SK-N-SH (cell line): ENCODE results near the gene MCTP1. TPM values are rescaled to one million over a fixed set of nuclear protein-coding genes. Genes with fewer than 3 reads are reported as not detected.

Experiments used
- CTCF ChIA-PET: fragments of 300-600, 350-600 bp; formaldehyde crosslinking; extraction: SDS; loops from one replicate; lab custom pipeline; 2021; lab: Yijun Ruan, JAX
- POLR2A ChIA-PET: fragments of 350-600 bp; sonication (Branson Sonifier 250); formaldehyde crosslinking; extraction: SDS; loops from one replicate; lab custom pipeline; 2020; ENCODE audit warnings: antibody characterized with exemption, inconsistent platforms; lab: Yijun Ruan, JAX
- DNase-seq: peaks from one replicate; pipeline ENCODE4 v3.0.0; 2012
- H2AFZ ChIP-seq: fragments of 200-600 bp; sonication (generic); 2 replicates; pipeline ENCODE4 v1.8.1; 2016; ENCODE audit warnings: antibody characterized with exemption, mild to moderate bottlenecking, low read depth
- H3F3A ChIP-seq: fragments of 200-600 bp; sonication (generic); replicated peaks from 2 replicates; pipeline ENCODE3; 2016; ENCODE audit warnings: antibody characterized with exemption, mild to moderate bottlenecking; ENCODE audit not compliant: insufficient read depth
- H3K27ac ChIP-seq, 2 experiments: fragments of 200-500 bp in 1 of 2; fragments of 200-600 bp in 1 of 2; sonication (Bioruptor generic) in 1 of 2; sonication (generic), shearing (Covaris generic) in 1 of 2; 2 replicates each; pipeline versions ENCODE4 v1.5.1 to v1.6.1; 2014 to 2016; ENCODE audit warnings: low read depth in 2 of 2, inconsistent platforms in 1 of 2, low read length in 1 of 2, mild to moderate bottlenecking in 1 of 2, mixed read lengths in 1 of 2
- H3K27me3 ChIP-seq: fragments of 200-600 bp; sonication (generic), shearing (Covaris generic); 2 replicates; pipeline ENCODE4 v1.6.1; 2016; ENCODE audit warnings: mixed run types; ENCODE audit not compliant: insufficient read depth
- H3K36me3 ChIP-seq, 2 experiments: fragments of 200-500 bp in 1 of 2; fragments of 200-600 bp in 1 of 2; sonication (Bioruptor generic) in 1 of 2; sonication (generic) in 1 of 2; replicated peaks in 1 of 2; 2 replicates each; pipeline versions ENCODE3 to v1.5.1; 2014 to 2016; ENCODE audit warnings: low read length in 1 of 2, mild to moderate bottlenecking in 1 of 2; ENCODE audit not compliant: insufficient read depth in 2 of 2, control insufficient read depth in 1 of 2
- H3K4me1 ChIP-seq, 2 experiments: fragments of 200-500 bp in 1 of 2; fragments of 200-600 bp in 1 of 2; sonication (Bioruptor generic) in 1 of 2; sonication (generic), shearing (Covaris generic) in 1 of 2; 2 replicates each; pipeline versions ENCODE4 v1.5.1 to v1.6.1; 2014 to 2016; ENCODE audit warnings: low read depth in 1 of 2, low read length in 1 of 2, mixed run types in 1 of 2; ENCODE audit not compliant: insufficient read depth in 2 of 2, control insufficient read depth in 1 of 2
- H3K4me2 ChIP-seq: fragments of 200-600 bp; sonication (generic), shearing (Covaris generic); 2 replicates; pipeline ENCODE4 v1.6.1; 2017; ENCODE audit warnings: mixed run types
- H3K4me3 ChIP-seq, 2 experiments: fragments of 200-500 bp in 1 of 2; fragments of 200-600 bp in 1 of 2; sonication (Bioruptor generic) in 1 of 2; sonication (generic), shearing (Covaris generic) in 1 of 2; 2 replicates each; pipeline versions ENCODE4 v1.5.1 to v1.8.1; 2014 to 2016; ENCODE audit warnings: low read depth in 2 of 2, inconsistent platforms in 1 of 2, low read length in 1 of 2, mild to moderate bottlenecking in 1 of 2, mixed read lengths in 1 of 2, moderate library complexity in 1 of 2
- H3K79me2 ChIP-seq: fragments of 200-600 bp; sonication (generic); 2 replicates; pipeline ENCODE4 v1.8.1; 2017; ENCODE audit warnings: mild to moderate bottlenecking; ENCODE audit not compliant: insufficient read depth
- H3K9ac ChIP-seq: fragments of 200-600 bp; sonication (generic); 2 replicates; pipeline ENCODE4 v1.6.1; 2017; ENCODE audit warnings: mixed run types
- H3K9me2 ChIP-seq: fragments of 200-600 bp; sonication (generic); 2 replicates; pipeline ENCODE4 v1.6.1; 2017; ENCODE audit warnings: mixed run types
- H3K9me3 ChIP-seq: fragments of 200-600 bp; sonication (generic); 2 replicates; pipeline ENCODE4 v1.6.1; 2017; ENCODE audit warnings: mixed run types, mild to moderate bottlenecking, moderate library complexity
- H4K20me1 ChIP-seq: fragments of 200-600 bp; sonication (generic); 2 replicates; pipeline ENCODE4 v1.6.1; 2017; ENCODE audit warnings: mild to moderate bottlenecking, mixed run types; ENCODE audit not compliant: insufficient read depth
- CHD2 ChIP-seq: fragments of 150-350 bp; IDR thresholded peaks from 2 replicates; pipeline ENCODE4 v1.6.1; 2018; ENCODE audit warnings: low read length; ENCODE audit not compliant: partially characterized antibody
- CTCF ChIP-seq: fragments of 200-600 bp; sonication (generic); IDR thresholded peaks from 2 replicates; pipeline ENCODE4 v1.6.1; 2017; ENCODE audit warnings: antibody characterized with exemption, mild to moderate bottlenecking, moderate library complexity
- GABPA ChIP-seq: IDR thresholded peaks from 2 replicates; pipeline ENCODE4 v1.4.0; 2012; ENCODE audit warnings: low read depth, mild to moderate bottlenecking
- NFIC ChIP-seq: IDR thresholded peaks from 2 replicates; pipeline ENCODE4 v1.4.0; 2012; ENCODE audit warnings: borderline replicate concordance
- POLR2AphosphoS5 ChIP-seq: IDR thresholded peaks from 2 replicates; pipeline ENCODE4 v1.6.1; 2012; ENCODE audit warnings: low read depth, low read length
- REST ChIP-seq: IDR thresholded peaks from 2 replicates; pipeline ENCODE4 v1.6.1; 2012; ENCODE audit warnings: mild to moderate bottlenecking, low read depth, low read length, moderate library complexity
- RFX5 ChIP-seq: IDR thresholded peaks from 2 replicates; pipeline ENCODE4 v1.6.1; 2012; ENCODE audit warnings: mild to moderate bottlenecking, improper control_type of control experiment, low read length
- TCF12 ChIP-seq: IDR thresholded peaks from 2 replicates; pipeline ENCODE4 v1.4.0; 2012
- YY1 ChIP-seq: IDR thresholded peaks from 2 replicates; pipeline ENCODE4 v1.4.0; 2012; ENCODE audit warnings: low read depth, mild to moderate bottlenecking
- WGBS: methylation state at CpG from one replicate; pipeline ENCODE4 v1.1.6; 2017; ENCODE audit warnings: low lambda C conversion rate; 5-methylcytosine and 5-hydroxymethylcytosine counted together
- polyA plus RNA-seq, 3 experiments: library from polyadenylated mRNA; depleted of rRNA; stranded (reverse); fragments of >200 nt; gene quantifications; 2 replicates each; pipeline ENCODE4 v1.2.3, GENCODE V29; 2012
- TF ChIP-seq, protein P1 (sequence below): fragments of 150-350 bp; IDR thresholded peaks from 2 replicates; pipeline ENCODE4 v1.6.1; 2016; ENCODE audit warnings: mild to moderate bottlenecking, low read depth, low read length
- TF ChIP-seq, protein P2 (sequence below): IDR thresholded peaks from 2 replicates; pipeline ENCODE4; 2012
- TF ChIP-seq, protein P3 (sequence below): IDR thresholded peaks from 2 replicates; pipeline ENCODE4 v1.4.0; 2012; ENCODE audit warnings: low read depth, borderline replicate concordance
- TF ChIP-seq, protein P4 (sequence below): IDR thresholded peaks from 2 replicates; pipeline ENCODE4 v1.4.0; 2012; ENCODE audit warnings: low read depth, borderline replicate concordance

The MCTP1 gene
- polyA plus RNA-seq, 1 of the 3 experiments (the other 2 are of a cell fraction): 0.53 TPM

- H3K36me3 ChIP-seq: no peaks in the 10 kb centered on the region
- no peaks in the 10 kb centered on the region for H3K27me3 ChIP-seq
- H2AFZ ChIP-seq: no peak overlapping the region
- TF ChIP-seq REST: no peak
- TF ChIP-seq, protein P1, sequence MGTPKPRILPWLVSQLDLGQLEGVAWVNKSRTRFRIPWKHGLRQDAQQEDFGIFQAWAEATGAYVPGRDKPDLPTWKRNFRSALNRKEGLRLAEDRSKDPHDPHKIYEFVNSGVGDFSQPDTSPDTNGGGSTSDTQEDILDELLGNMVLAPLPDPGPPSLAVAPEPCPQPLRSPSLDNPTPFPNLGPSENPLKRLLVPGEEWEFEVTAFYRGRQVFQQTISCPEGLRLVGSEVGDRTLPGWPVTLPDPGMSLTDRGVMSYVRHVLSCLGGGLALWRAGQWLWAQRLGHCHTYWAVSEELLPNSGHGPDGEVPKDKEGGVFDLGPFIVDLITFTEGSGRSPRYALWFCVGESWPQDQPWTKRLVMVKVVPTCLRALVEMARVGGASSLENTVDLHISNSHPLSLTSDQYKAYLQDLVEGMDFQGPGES: no peak
- TF ChIP-seq CTCF: no peak
- TF ChIP-seq, protein P2, sequence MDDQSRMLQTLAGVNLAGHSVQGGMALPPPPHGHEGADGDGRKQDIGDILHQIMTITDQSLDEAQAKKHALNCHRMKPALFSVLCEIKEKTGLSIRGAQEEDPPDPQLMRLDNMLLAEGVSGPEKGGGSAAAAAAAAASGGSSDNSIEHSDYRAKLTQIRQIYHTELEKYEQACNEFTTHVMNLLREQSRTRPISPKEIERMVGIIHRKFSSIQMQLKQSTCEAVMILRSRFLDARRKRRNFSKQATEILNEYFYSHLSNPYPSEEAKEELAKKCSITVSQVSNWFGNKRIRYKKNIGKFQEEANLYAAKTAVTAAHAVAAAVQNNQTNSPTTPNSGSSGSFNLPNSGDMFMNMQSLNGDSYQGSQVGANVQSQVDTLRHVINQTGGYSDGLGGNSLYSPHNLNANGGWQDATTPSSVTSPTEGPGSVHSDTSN: no peak
- TF ChIP-seq RFX5: no peak
- no peak for TF ChIP-seq YY1
- no peak for TF ChIP-seq POLR2AphosphoS5
- no peak for TF ChIP-seq CHD2
- TF ChIP-seq, protein P3, sequence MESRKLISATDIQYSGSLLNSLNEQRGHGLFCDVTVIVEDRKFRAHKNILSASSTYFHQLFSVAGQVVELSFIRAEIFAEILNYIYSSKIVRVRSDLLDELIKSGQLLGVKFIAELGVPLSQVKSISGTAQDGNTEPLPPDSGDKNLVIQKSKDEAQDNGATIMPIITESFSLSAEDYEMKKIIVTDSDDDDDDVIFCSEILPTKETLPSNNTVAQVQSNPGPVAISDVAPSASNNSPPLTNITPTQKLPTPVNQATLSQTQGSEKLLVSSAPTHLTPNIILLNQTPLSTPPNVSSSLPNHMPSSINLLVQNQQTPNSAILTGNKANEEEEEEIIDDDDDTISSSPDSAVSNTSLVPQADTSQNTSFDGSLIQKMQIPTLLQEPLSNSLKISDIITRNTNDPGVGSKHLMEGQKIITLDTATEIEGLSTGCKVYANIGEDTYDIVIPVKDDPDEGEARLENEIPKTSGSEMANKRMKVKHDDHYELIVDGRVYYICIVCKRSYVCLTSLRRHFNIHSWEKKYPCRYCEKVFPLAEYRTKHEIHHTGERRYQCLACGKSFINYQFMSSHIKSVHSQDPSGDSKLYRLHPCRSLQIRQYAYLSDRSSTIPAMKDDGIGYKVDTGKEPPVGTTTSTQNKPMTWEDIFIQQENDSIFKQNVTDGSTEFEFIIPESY: no peak
- TF ChIP-seq, protein P4, sequence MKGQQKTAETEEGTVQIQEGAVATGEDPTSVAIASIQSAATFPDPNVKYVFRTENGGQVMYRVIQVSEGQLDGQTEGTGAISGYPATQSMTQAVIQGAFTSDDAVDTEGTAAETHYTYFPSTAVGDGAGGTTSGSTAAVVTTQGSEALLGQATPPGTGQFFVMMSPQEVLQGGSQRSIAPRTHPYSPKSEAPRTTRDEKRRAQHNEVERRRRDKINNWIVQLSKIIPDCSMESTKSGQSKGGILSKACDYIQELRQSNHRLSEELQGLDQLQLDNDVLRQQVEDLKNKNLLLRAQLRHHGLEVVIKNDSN: no peak
- no peak for TF ChIP-seq GABPA
- TF ChIP-seq TCF12: no peak
- no peak for TF ChIP-seq NFIC
- H3F3A ChIP-seq: no peaks in the 10 kb centered on the region
- WGBS: 85% methylated on average over 9 of the region's 9 CpGs
- no peaks in the 10 kb centered on the region; a peak in 1 of 4 replicates for H3K4me1 ChIP-seq
- CTCF ChIA-PET: interaction anchor here (1.1 kb wide), 2 partner anchors 9 to 54 kb away, joined by 3 to 8 read pairs; no protein-coding TSS in a partner anchor
- H3K79me2 ChIP-seq: no peaks in the 10 kb centered on the region
- no peak overlapping the region for H3K27ac ChIP-seq
- no peak overlapping the region for H3K4me2 ChIP-seq
- H3K9ac ChIP-seq: no peak overlapping the region
- DNase-seq: no peak
- H4K20me1 ChIP-seq: no peaks in the 10 kb centered on the region
- POLR2A ChIA-PET: no interaction called here
- H3K9me2 ChIP-seq: no peaks in the 10 kb centered on the region
- H3K4me3 ChIP-seq: no peak overlapping the region
- H3K9me3 ChIP-seq: no peaks in the 10 kb centered on the region
Measured at GRCh38 chr5:94884311-94884710, 400.6 kb downstream of the MCTP1 start.
